ENCODE results near the gene INF2.

Gene INF2

DNA sequence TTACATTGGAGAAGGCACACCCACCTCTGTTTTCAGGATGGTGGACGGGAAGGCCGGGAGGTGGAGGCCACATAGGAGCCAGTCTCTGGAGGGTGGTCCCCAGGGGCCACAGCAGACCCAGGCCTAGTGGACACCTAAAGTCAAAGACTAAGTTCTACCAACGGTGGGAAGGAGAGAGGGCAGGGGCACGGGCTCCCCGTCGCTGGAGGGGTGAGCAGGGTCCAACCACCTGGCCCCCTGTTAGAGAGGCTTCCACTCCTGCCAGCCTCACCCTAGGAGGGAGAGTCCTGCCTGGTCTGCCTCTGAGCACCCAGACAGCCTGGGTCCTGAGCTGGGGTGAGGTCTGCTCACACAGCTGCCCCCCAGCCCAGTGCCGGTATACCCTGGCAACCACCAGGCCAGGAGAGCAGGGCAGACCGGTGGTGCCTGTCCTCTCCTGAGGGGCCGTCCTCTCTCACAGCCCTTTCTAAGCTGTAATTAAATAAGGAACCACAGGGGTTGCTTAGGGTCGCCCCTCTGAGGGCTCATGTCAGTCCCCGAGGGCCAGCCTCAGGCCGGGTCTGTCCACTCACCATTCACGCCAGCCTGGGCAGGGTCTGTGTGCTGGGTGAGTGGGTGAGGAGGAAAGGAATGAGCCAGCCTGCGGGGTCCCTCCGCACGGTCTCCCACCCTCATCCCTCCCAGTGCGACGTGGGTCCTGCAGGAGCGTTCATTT, 2.3 kb downstream of the INF2 start:
- no peak for DNase-seq

DNA sequence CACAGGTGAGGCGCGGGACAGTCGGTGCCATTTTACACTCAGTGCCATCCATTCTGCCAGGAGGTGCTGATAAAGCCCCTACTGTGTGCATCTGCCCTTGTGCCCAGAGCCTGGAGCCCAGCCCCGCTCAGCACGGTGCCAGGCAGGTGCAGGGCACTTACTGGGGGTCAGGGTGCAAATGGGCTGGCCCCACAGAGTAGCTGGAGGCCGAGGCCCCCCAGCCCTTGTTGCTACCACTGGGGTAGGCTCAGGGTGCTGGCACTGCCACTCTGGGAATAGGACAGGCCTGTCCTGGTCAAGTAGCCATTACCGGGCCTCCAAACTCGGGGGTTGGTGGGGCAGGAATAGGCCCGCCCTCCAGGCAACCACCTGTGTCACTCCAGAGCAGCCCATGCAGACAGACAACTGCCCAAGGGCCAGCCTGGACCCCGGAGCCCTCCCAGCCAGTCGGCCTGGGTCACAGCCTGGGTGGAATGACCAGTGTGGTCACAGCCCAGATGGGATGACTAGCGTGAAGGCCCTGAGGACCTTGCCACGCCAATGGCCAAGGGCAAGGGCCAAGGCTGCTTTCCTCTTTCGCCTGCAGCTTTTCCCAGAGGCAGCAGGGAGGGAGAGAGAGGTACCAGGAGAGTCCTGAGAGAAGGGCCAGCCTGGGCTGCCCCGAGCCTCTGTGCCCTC, 3.0 kb downstream of the INF2 start:
- no peak for DNase-seq

DNA sequence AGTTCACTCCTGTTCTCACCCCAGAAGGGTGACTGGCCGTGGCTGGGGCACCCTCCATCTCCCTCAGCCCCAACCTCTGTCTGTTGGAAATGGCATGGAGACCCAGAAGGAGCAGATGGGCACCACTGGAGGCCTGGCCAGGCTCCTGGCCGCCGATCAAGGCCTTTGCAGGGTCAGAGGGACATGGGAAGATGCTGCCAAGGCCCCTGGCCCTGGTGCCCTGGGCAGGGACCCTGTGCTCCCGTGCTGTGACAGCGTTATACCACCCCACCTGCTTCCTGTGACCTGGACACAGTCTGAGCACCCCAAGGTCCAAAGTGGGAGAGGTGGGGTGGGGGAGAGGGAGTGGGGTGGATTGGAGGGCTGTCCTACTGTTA, 3.5 kb downstream of the INF2 start:
- no peak for DNase-seq

DNA sequence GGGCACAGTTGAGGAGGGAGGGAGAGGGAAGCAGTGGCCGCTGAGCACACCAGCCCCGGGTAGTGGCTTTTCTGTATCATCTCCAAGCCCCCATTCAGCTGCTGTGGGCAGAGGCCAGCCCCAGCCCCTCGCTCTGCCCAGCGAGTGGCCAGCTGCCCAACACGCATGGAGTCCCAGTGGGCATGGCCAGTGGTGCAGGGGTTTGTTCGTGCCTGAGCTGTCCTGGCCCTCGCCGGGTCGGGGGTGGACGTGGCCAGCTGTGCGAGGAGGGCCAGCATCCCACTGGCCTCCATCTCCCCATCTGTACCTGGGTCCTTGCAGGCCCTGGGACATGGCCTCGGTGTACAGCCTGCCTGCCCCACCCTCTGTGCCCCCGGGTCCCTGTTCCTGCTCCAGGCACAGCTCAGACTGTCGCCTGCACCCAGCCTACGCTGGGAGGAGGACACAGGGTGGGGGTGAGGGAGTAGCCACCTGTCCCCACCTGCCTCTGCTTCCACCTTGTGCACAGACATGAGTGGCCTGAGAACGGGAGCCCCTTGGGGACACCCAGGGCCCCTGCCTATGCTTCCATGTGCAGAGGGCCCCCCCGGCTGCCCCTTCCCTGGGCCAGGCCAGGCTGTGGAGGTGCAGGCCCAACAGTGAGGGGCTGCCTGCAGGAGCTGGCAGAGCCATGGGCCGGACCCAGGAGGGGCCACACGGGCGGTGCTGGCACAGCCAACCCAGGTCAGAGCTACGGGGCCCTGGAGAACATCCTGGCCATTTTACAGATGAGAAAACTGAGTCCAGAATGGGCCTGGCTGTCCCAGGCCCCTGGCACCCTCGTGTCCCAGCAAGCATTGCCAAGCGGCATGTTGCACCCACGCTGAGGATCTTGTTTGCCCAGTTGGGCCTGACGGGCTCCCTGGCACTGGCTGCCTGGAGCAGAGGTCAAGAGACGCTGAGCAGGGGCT, 4.3 kb downstream of the INF2 start:
- DNase-seq = no peak

DNA sequence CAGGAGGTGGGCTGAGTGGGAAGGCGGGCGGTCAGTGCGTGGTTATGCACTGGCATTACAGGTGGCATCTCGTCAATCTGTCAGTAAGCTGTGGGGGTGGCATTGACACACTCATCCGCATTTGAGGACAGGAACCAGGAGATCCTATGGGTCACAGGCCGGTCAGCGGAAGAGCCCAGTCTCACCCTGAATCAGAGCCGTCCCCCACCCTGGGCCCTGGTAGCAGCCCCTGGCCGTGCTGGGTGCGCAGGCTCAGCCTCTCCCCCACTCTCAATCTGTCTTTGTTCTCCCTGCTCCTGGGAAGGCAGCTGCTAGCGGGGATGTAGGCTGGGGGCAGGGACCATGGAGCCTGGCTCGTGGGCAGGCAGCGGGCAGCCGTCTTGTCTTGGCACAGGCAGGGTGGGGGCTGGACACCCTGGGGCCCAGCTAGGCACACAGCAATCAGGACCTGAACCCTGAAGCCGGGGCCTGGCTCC, 5.1 kb downstream of the INF2 start:
- no peak for DNase-seq

DNA sequence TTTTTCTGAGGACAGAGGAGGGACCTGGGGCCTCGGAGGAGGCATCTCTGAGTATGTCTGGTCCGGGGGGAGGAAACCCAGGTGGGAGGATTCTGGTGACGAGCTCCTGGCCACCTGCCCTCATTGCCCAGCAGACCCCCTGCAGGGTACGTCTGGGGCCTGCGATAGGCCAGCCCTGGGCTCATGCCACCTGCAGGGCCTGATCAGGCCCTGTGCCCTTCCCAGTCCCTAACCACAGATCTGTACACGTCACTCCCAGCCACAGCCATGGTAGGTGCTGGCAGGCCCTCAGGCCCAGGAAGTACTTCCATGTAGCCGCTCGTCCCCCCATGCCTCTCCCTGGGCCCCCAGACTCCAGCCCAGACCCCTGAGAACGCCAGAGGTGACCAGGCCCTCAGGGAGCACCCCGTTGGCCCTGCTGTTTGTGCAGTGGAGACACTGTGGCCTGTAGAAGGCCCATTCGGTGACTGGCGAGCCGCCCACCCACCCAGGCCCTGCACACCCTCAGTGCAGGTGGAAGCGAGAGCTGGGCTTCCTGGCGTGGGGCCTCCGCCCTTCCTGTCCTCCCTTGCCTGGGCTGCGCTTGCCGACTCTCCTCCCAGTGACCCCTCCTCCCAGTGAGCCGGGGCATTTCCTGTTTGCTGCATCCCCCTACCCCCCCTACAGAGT, 5.7 kb downstream of the INF2 start:
- peak; percentile 40 for DNase-seq

DNA sequence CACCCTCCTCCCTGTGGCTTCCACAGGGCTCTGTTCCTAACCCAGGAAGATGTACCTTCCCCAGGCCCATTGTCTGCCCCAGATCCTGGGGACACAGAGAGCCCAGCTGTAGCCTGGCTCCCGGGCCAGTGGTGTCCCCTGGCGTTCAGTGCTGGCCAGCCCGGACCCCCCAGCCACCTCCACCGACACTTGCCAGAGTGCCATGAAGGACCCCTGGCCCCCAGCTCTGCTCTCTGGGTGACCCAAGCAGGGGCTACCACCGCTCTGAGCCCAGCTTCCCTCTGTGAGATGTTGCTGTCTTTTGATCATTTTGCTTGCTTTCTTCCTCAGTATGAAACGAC, 6.2 kb downstream of the INF2 start:
- DNase-seq = no peak

DNA sequence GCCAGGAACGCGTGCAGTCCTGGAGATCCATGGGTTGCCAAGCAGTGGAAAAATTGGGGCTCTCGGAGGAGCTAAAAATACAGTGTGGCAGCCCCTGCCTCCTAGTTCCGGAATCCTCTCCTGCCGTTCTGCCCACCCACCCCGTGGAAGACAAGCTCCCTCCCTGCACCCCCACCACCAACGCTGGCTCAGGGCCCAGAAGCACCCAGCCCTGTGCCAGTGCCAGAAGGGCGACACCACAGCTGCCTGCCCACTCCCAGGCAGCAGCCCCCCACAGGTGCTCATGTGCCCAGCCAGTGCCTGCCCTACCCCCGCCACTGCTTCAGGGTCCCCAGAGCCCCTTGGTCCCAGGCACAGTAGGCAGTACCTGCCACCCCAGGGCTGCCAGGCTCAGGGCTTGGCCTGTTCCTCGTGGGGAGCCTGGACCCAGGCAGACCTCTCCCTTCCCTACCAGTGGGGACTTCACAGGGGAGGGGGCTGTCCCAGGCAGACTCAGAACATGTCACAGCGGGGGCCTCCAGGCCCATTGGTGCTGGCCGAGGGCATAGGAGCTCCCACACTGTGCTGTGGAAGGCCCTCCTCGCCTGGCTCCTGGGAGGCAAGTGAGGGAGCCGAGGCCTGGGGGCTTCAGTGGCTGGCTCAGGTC, 7.4 kb downstream of the INF2 start:
- DNase-seq = no peak

DNA sequence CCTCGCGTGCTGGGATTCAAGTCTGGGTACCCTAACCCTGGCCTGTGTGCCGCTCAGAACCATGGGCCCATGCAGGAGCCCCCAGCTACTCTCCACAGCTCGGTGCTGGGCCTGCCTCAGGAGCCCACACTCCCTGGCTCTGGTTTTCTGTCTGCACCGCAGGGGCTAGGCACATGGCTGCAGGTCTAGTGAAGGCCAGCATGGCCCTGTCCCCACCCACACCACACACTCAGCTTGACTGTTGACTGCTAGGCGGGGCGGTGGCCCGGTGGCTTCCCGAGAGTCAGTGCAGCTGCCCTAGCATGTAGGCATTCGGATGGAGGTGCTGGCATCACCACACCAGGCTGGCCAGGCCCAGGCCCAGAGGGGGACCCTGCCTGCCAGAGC, 7.9 kb downstream of the INF2 start:
- no peak for DNase-seq

DNA sequence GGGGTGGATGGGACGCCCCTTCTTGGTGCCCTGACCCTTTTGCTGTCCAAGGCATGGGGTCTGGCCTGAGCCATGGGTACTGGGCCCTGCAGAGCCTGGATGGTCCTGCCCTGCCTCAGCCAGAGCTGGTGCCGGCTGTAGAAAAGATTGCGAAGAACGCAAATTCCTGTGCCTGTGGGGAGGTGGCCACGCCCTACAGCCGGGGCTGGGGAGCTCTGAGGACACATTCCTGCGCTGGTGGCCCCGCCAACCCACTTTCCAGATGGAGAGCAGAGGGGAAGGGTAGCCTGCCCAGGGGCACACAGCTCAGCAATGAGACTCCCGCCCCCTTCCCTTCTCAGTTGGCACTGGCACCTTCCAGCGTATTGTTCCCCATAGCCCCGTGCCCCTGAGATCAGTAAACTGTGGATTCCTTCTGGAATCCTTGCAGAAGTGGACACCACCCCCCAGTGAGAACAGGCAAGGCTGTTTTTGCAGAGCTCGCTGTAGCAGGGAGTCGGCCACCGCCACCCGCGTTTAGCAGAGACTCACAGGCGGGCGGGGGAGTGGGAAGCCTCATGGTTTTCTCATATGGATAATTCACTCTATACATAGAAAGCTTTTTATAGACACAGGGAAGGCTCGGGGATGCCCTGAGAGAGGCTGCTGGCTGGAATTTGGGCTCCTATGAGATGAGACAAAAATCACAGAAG, 8.6 kb downstream of the INF2 start:
- DNase-seq = no peak

DNA sequence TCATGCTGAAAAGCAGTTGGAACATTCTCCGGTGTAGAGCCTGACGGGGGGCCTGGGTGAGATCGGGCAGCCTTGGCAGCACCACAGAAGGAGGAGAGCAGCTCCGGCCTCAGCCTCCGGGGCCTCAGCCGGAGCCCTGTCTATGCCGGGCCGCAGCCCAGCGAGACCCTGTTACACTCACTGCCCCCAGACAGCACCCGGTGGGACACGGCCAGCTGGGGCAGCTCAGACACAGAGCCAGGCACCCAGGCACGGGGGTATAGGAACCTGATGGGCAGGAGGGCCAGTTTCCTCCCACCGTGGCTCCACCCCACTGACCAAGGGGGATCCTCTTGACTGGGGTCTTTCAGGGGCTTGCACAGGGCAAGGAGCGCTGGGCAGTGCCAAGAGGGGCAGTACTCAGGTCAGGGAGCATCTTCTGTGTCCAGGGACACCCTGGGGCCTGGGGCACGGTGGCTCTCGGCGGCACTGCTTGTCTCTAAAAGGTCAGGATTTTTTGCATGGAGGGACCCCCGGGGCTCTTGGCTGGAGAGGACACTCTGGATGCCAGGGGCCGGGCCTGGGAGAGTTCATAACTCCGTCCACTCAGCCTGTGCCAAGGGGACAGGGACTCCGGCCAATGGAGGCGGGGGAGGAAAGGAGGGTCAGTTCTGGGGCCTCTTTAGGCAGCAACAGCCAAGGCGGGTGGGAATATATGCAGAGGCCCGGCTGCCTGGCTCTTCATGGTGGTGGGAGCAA, 9.4 kb downstream of the INF2 start:
- DNase-seq = no peak

DNA sequence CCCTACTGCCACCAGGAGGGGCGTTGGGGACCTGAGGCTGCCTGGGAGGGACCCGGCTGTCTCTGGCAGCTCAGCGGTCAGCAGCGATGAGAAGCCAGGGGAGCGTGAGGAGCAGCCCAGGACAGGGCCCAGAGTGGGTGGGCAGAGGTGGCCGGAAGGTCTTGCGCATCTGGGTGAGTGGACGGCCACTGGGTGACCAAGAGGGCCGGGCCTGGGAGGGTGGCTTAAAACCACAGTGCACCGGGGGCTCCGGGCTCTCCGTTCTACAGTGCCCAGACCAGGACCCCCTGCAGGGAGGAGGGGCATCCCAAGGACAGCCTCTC, 10.0 kb downstream of the INF2 start:
- no peak for DNase-seq

DNA sequence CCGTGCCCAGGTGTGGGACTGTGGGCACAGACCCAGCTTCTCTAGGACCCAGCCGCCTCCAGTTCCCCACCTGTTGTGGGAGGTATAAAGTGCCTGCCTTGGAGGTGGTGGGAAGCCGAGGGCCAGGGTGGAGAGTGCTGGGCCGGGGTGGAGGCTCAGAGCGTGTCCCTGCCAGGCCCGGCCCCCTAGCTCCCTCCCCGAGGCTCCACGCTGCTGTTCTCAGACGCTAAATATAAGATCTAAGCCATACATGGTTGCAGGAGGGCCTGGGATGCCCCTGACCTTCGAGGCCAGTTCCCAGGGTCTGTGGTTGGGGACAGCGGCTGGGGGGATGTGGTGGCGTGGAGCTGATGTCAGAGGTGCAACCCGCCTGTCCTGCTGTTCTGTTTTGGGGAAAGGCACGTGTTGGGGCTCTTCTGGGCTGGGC, 10.8 kb downstream of the INF2 start:
- no peak for DNase-seq

DNA sequence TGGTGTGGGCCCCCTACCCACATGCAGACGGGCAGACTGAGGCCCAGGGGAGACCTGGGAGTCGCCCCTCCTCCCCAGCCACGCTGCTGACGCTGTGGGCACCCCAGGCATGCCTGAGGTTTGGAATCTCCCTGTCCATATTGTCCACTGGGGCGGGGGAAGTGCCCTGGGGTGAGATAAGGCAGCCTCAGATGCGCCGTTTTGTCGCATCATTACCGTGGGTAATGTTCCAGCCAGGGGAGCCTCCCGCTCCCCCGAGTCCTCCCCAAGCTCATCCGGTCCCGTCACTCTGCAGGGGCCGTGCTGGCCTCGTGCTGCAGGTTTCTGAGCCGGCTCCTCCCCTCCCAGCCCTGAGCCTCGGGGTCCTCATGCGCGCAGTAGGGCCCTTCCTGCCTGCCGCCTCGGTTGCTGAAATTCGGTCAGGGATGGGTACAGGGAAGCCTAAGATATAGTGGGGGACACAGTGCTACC, 11.4 kb downstream of the INF2 start:
- DNase-seq = no peak

DNA sequence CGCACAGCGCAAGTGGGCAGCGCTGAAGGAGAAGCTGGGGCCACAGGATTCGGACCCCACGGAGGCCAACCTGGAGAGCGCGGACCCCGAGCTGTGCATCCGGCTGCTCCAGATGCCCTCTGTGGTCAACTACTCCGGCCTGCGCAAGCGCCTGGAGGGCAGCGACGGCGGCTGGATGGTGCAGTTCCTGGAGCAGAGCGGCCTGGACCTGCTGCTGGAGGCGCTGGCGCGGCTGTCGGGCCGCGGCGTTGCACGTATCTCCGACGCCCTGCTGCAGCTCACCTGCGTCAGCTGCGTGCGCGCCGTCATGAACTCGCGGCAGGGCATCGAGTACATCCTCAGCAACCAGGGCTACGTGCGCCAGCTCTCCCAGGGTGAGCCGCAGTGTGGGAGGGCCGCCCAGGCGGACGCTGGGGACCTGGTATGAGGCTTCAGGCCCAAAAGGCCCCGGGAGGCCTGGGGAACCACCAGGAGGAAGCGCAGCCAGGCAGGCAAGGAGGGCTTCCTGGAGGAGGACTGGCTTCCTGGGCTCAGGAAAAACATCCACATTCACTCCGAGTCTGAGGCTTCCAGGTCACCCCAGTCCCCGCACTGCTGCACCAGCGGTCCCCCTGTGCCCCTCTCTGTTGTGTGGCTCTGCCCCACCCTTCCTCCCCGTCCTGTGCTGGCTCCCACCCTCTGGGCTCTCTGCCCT, 12.1 kb downstream of the INF2 start:
- DNase-seq = no peak

DNA sequence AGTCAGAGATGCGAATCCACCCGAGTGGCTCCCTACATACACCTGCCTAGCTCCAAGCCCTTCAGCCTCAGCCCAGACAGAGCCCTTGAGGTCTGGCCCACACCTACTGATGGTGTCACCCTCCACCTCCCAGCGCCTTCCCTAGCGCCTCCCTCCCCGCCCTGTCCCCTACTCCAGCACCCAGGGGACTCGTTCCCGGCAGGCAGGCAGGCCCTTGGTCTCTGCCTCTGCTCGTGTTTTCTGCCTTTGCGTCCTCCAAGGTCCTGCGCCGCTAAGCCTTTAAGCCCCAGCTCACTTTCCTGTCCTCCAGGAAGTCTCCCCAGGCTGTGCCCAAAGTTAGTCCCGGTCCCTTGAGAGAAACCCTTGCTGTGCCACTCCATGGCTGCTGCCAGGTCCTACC, 12.7 kb downstream of the INF2 start:
- DNase-seq = no peak

DNA sequence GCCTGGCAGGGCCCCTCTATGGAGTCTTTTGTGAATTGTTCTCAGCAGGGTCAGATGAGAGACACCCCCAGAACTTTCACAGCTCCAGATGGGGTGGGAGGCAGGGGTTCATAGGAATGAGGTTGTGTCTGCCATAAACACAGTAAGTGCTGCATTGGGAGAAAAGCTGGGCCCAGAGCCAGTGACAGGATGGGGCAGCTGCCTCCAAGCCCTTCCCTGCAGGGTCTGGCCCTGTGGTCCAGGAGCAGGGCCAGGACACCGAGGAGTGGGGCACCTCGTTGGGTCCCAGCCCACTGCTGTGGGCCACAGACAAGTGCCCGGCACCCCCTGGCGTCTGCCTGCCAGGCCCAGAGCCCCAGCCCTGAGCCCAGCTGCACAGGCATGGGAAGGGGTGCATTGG, 13.3 kb downstream of the INF2 start:
- no peak for DNase-seq

DNA sequence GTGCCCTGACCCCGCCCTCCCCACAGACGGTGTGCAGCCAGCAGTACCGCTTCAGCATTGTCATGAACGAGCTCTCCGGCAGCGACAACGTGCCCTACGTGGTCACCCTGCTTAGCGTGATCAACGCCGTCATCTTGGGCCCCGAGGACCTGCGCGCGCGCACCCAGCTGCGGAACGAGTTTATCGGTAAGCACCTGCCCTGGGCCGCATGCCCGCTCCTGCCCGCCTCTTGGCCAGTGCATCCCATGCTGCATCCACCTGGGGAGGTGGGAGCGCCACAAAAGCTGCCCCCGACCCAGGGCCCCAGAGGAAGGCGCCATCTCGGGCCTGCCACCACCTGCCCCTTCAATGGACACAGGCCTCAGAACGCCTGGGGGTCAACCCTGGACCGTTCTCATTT, 13.9 kb downstream of the INF2 start:
- no peak for DNase-seq

DNA sequence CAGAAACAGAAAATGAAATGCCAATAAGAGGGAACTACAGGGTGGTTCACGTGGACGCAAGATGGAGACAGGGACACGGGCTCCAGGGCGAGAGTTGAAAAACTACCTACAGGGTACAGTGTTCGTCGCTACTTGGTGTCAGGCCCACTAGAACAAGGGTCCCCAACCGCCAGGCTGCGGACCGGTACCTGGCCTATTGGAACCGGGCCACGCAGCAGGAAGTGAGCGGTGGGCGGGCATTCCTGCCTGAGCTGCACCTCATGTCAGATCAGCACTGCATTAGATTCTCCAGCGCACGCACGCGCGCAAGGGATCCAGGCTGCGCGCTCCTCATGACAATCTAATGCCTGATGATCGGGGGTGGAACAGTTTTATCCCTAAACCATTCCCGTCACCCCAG, 14.8 kb downstream of the INF2 start:
- DNase-seq = no peak

DNA sequence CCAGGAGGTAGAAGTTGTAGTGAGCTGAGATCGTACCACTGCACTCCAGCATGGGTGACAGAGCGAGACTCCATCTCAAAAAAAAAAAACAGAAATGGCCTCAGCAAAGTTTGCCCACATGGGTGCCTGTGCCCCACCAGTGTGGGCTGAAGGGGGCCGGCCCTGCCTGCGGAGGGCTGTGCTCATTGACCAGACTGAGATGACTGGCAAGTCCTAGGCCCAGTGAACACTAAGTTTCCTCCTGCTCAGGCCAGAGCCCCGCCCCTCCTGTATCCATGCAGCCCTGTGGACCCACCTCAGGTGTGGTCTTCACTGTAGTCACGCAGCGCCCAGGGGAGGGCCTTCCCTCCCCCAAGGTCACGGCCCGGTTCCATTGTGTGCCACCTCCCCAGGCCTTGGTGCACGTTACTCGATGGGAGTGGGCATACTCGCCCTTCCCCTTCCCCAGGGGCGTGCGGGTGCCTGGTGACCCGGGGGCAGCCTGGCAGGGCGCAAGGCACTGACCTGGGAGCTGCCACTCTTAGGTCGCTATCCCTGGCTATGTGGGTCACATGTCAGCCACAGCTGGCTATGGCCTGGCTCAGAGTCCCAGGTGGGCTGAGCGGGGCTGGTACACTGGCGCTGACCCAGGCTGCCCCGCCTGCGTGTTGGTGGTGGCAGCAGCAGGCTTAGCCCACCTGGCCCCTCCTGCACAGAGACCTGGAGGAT, 16.1 kb downstream of the INF2 start:
- no peak for DNase-seq
